ENCODE results near the gene MKKS. TPM values are rescaled to one million over a fixed set of nuclear protein-coding genes. Genes with fewer than 3 reads are reported as not detected.

MKKS gene
- polyA plus RNA-seq, 2 of the 4 experiments (the other 2 are of a cell fraction): 24.3 to 85.2 TPM

DNA sequence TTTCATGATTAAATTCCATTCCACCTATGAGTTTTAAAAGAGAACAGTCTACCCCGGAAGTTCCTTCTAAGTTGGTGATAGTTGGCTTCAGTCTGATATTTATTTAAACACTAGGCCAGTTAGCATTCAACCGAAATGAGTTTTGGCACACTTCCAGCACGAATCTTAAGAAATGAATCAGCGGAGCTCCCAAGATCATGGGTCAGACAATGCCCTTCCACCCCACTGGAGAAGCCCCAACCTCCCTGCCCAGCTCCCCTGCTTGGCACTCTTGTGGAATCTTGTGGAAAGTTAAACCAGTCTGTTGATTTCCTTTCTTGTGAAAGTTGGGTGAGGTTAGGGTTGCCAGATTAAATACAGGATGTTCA, 64.3 kb downstream of the MKKS start:
- ChIA-PET POLR2A (interaction anchor here (0.6 to 2.6 kb wide), 16 partner anchors 17 to 411 kb away, joined by 3 to 61 read pairs (median 4); partner anchors contain the start of genes MKKS, SLX4IP and SNAP25), CTCF (interaction anchor here (0.7 to 1.9 kb wide), 8 partner anchors 9 to 391 kb away, joined by 3 to 14 read pairs (median 4); no protein-coding TSS in a partner anchor)
- 3% methylated on average over 4 of the region's 4 CpGs for WGBS (ENCODE audit: missing lambda C conversion rate)
- peaks cover 55% of the 10 kb centered on the region for H3K4me1 ChIP-seq
- TF ChIP-seq EP300 (IDR thresholded peaks at IDR 0.05) (peak; percentile 83 to 90; a peak in 4 of 5 replicates), HOXB5 (CRISPR knock-in tag; IDR thresholded peaks at IDR 0.05) (peak; percentile 63; the same call in 1 of the 2 replicates), CHD4 (IDR thresholded peaks at IDR 0.05; ENCODE audit: borderline replicate concordance) (no peak), SREBF2 (IDR thresholded peaks at IDR 0.05) (no peak), NR3C1 (IDR thresholded peaks at IDR 0.05) (no peak), GATA3 (IDR thresholded peaks at IDR 0.05; ENCODE audit: borderline replicate concordance) (peak; percentile 70), HOXB13 (CRISPR knock-in tag; IDR thresholded peaks at IDR 0.05; ENCODE audit: low read depth) (no peak), CEBPB (IDR thresholded peaks at IDR 0.05) (peak in 1 of 2 experiments; percentile 52; a peak in 1 of 4 replicates), MAZ (IDR thresholded peaks at IDR 0.05; ENCODE audit: borderline replicate concordance, low read depth, low read length) (no peak), KDM1A (IDR thresholded peaks at IDR 0.05; ENCODE audit: low read depth) (no peak), SMC3 (IDR thresholded peaks at IDR 0.05) (peak; percentile 28; the same call in 1 of the 3 replicates), JUNB (IDR thresholded peaks at IDR 0.05) (peak; percentile 66), FOSL2 (IDR thresholded peaks at IDR 0.05) (peak; percentile 39), FOSL2 (CRISPR knock-in tag; IDR thresholded peaks at IDR 0.05) (peak; percentile 73), JUN (IDR thresholded peaks at IDR 0.05) (peak in 1 of 2 experiments; percentile 87; a peak in 3 of 5 replicates), RAD21 (conservative IDR thresholded peaks at IDR 0.05 in 1 of 2, IDR thresholded peaks at IDR 0.05 in 1 of 2) (peak; percentile 6 to 52; a peak in 2 of 5 replicates)
- TF ChIP-seq, protein P1, sequence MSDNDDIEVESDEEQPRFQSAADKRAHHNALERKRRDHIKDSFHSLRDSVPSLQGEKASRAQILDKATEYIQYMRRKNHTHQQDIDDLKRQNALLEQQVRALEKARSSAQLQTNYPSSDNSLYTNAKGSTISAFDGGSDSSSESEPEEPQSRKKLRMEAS (IDR thresholded peaks at IDR 0.05): peak; percentile 17; the same call in 1 of the 2 replicates
- TF ChIP-seq, protein P2, sequence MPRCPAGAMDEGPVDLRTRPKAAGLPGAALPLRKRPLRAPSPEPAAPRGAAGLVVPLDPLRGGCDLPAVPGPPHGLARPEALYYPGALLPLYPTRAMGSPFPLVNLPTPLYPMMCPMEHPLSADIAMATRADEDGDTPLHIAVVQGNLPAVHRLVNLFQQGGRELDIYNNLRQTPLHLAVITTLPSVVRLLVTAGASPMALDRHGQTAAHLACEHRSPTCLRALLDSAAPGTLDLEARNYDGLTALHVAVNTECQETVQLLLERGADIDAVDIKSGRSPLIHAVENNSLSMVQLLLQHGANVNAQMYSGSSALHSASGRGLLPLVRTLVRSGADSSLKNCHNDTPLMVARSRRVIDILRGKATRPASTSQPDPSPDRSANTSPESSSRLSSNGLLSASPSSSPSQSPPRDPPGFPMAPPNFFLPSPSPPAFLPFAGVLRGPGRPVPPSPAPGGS (IDR thresholded peaks at IDR 0.05): peak; percentile 80
- DNase-seq (ENCODE audit: low read depth in 1 of 2, low spot score in 1 of 2) (peak; percentile 82 to 95), FAIRE-seq (peak; percentile 97), ATAC-seq (peak; percentile 90 to 95)
- peak overlapping the region; percentile 90 to 93 for H3K27ac ChIP-seq
- H3K9me3 ChIP-seq: peaks cover 10% of the 10 kb centered on the region; the same call in 2 of the 3 replicates
- H3K4me2 ChIP-seq: peak overlapping the region; percentile 78
- H3K4me3 ChIP-seq: no peak overlapping the region

DNA sequence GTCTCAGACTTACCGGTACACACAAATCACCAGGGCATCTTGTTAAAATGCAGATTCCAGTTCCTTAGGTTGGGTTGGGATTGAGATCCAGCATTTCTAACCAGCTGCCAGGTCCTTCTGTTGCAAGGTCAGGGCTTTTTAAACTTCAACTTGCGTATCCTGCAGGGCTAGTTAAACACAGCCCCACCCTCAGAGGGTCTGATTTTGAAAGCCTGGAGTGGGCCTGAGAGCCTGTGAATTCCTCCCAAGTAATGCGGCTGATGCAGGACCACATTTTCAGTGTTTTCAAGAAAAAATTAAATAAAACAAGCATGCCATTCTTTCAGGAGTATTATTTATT, 65.3 kb downstream of the MKKS start:
- 79% methylated on average over 3 of the region's 3 CpGs for WGBS (ENCODE audit: missing lambda C conversion rate)
- ATAC-seq (no peak), DNase-seq (ENCODE audit: low read depth in 1 of 2, low spot score in 1 of 2) (peak in 1 of 2 experiments; percentile 20), FAIRE-seq (no peak)
- peaks cover 6% of the 10 kb centered on the region; the same call in 1 of the 3 replicates for H3K9me3 ChIP-seq
- H3K4me1 ChIP-seq: peaks cover 55% of the 10 kb centered on the region
- CTCF ChIA-PET: interaction anchor here (0.9 to 2.5 kb wide), 5 partner anchors 9 to 278 kb away, joined by 3 to 14 read pairs (median 8); no protein-coding TSS in a partner anchor
- TF ChIP-seq HEYL (CRISPR knock-in tag; IDR thresholded peaks at IDR 0.05): no peak
- H3K27ac ChIP-seq: peak overlapping the region; percentile 90 to 93
- H3K4me2 ChIP-seq: peak overlapping the region; percentile 78
- POLR2A ChIA-PET: interaction anchor here (0.6 to 2.6 kb wide), 4 partner anchors 9 to 120 kb away, joined by 3 to 61 read pairs (median 18); partner anchors contain the start of genes MKKS and SLX4IP
- no peak overlapping the region for H3K4me3 ChIP-seq

DNA sequence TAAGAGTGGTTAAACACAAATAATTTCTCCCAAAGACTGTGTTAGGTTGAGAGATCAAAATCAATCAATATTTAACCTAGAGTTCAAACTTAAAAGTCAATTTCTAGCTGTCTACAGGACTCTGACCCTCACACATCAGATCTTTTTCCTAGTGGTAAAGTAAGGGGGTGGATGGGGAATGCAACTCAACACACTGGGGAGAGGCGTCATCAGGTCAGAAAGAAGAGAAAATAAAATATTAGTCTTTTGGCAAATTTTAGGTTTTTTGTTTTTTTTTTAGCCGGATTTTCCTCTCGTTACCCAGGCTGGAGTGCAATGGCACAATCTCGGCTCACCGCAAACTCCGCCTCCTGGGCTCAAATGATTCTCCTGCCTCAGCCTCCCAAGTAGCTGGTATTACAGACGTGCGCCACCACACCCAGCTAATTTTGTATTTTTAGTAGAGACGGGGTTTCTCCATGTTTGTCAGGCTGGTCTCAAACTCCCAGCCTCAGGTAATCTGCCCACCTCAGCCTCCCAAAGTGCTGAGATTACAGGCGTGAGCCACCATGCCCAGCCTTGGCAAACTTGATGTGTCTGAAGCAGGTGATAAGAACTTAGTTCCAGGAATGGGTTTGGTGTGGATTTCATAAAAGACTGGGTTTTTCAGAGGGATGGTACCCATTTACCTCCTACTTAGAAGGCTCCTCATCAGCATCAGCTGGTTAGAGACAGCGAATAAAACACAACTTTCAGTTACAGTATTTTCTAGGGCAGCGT, 65.9 kb downstream of the MKKS start:
- TF ChIP-seq, protein P3, sequence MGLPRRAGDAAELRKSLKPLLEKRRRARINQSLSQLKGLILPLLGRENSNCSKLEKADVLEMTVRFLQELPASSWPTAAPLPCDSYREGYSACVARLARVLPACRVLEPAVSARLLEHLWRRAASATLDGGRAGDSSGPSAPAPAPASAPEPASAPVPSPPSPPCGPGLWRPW (IDR thresholded peaks at IDR 0.05): no peak
- TF ChIP-seq HOXB13 (CRISPR knock-in tag; IDR thresholded peaks at IDR 0.05; ENCODE audit: low read depth) (peak; percentile 15; the same call in 1 of the 2 replicates), ZSCAN20 (CRISPR knock-in tag; IDR thresholded peaks at IDR 0.05) (no peak)
- peak; percentile 13 for FAIRE-seq
- CTCF ChIA-PET: interaction anchor here (1.0 to 2.5 kb wide), 7 partner anchors 8 to 390 kb away, joined by 3 to 9 read pairs (median 7); no protein-coding TSS in a partner anchor

More for the DNA sequence above, 65.9 kb downstream of the MKKS start:
- H3K4me1 ChIP-seq: peaks cover 55% of the 10 kb centered on the region
- H3K27ac ChIP-seq: peak overlapping the region; percentile 90 to 93
- no peak for ATAC-seq
- no peak for DNase-seq (ENCODE audit: low read depth in 1 of 2, low spot score in 1 of 2)
- POLR2A ChIA-PET: interaction anchor here (1.1 to 2.6 kb wide), 5 partner anchors 15 to 150 kb away, joined by 3 to 61 read pairs (median 10); partner anchors contain the start of genes MKKS, SLX4IP and SNAP25
- H3K4me3 ChIP-seq: no peak overlapping the region
- 93% methylated on average over 12 of the region's 12 CpGs for WGBS (ENCODE audit: missing lambda C conversion rate)
- H3K9me3 ChIP-seq: peaks cover 2% of the 10 kb centered on the region; the same call in 1 of the 3 replicates
- H3K4me2 ChIP-seq: peak overlapping the region; percentile 78
